ENCODE results near the gene RNF208. TPM values are rescaled to one million over a fixed set of nuclear protein-coding genes. Genes with fewer than 3 reads are reported as not detected.

Gene RNF208
- total and polyA plus RNA-seq, 2 donors (not counting 1 experiment from before 2014, with no cell fraction given) = 1.1 to 1.4 TPM

- H3K79me2 ChIP-seq (ENCODE audit: control insufficient read depth, insufficient read depth, low read length) = peaks cover 5% of the 10 kb centered on the region
- H3K4me3 Mint-ChIP-seq = no peak overlapping the region
- peaks cover 0 to 31% (median 2%) of the 10 kb centered on the region in 4 experiments for H3K27me3 ChIP-seq (replicated peaks in 1 of 4; ENCODE audit: control extremely low read depth in 1 of 4, control insufficient read depth in 3 of 4, insufficient read depth in 4 of 4, low read length in 3 of 4)
- H3K36me3 ChIP-seq (replicated peaks in 1 of 2; ENCODE audit: control extremely low read depth in 1 of 2, control insufficient read depth in 1 of 2, extremely low read depth in 1 of 2, insufficient read depth in 2 of 2, low read length in 1 of 2) = no peaks in the 10 kb centered on the region
- H3K27me3 Mint-ChIP-seq = peaks cover 4% of the 10 kb centered on the region
- intact Hi-C loops (cut with micrococcal nuclease) = no loop called here
- ChIA-PET POLR2A (no interaction called here), CTCF (no interaction called here)
- H3K9me3 Mint-ChIP-seq (ENCODE audit: insufficient read depth) = no peaks in the 10 kb centered on the region
- H3K4me1 Mint-ChIP-seq = peaks cover 26% of the 10 kb centered on the region
- 73% methylated on average over 9 of the region's 10 CpGs for WGBS (ENCODE audit: insufficient coverage)
- H3K9me3 ChIP-seq (ENCODE audit: control extremely low read depth in 1 of 3, control insufficient read depth in 2 of 3, insufficient read depth in 1 of 3, low read length in 2 of 3) = peaks cover 0 to 3% (median 0%) of the 10 kb centered on the region in 3 donors
- no peak overlapping the region for H3K4me3 ChIP-seq (ENCODE audit: control extremely low read depth in 1 of 5, extremely low read depth in 1 of 5, insufficient read depth in 1 of 5, low read depth in 2 of 5, low read length in 4 of 5)
- no peak overlapping the region for H3K27ac ChIP-seq (ENCODE audit: low read length in 2 of 2)
- no peak overlapping the region for H2AFZ ChIP-seq (ENCODE audit: insufficient read depth, low read depth, low read length, poor library complexity, severe bottlenecking)
- H3K9ac ChIP-seq (ENCODE audit: low read length) = no peak overlapping the region
- no peak overlapping the region for H3K4me2 ChIP-seq (replicated peaks; ENCODE audit: low read depth, low read length, poor library complexity, severe bottlenecking)
- DNase-seq (no peak), ATAC-seq (ENCODE audit: low read depth) (no peak)
- TF ChIP-seq CTCF (IDR thresholded peaks at IDR 0.05) = no peak
- TF ChIP-seq EZH2 (IDR thresholded peaks at IDR 0.05; ENCODE audit: borderline replicate concordance, insufficient read depth, low read depth, low read length, poor library complexity, severe bottlenecking) = no peak
- peaks cover 33 to 37% of the 10 kb centered on the region in 2 donors for H3K4me1 ChIP-seq (ENCODE audit: control insufficient read depth in 2 of 2, insufficient read depth in 2 of 2, low read length in 2 of 2)
- H3K27ac Mint-ChIP-seq = no peak overlapping the region
- no peaks in the 10 kb centered on the region for H4K20me1 ChIP-seq (ENCODE audit: control insufficient read depth, insufficient read depth, low read length, poor library complexity, severe bottlenecking)
Measured at GRCh38 chr9:137232101-137232500, 10.1 kb upstream of the RNF208 start.

GRCh38 chr9:137231372-137232039 lies 9.5 kb upstream of the RNF208 start:
- H3K4me1 ChIP-seq (ENCODE audit: control insufficient read depth in 2 of 2, insufficient read depth in 2 of 2, low read length in 2 of 2) = peaks cover 27 to 32% of the 10 kb centered on the region in 2 donors
- ChIA-PET POLR2A (no interaction called here), CTCF (interaction anchor here (0.9 to 1.2 kb wide), 2 partner anchors 113 to 136 kb away, joined by 3 to 4 read pairs; no protein-coding TSS in a partner anchor)
- H3K36me3 ChIP-seq (replicated peaks in 1 of 2; ENCODE audit: control extremely low read depth in 1 of 2, control insufficient read depth in 1 of 2, extremely low read depth in 1 of 2, insufficient read depth in 2 of 2, low read length in 1 of 2) = no peaks in the 10 kb centered on the region
- Mint-ChIP-seq H3K4me3 (no peak overlapping the region), H3K4me1 (peaks cover 21% of the 10 kb centered on the region), H3K27me3 (peaks cover 4% of the 10 kb centered on the region), H3K27ac (no peak overlapping the region), H3K9me3 (ENCODE audit: insufficient read depth) (no peaks in the 10 kb centered on the region)
- DNase-seq = no peak
- H3K4me3 ChIP-seq (ENCODE audit: control extremely low read depth in 1 of 5, extremely low read depth in 1 of 5, insufficient read depth in 1 of 5, low read depth in 2 of 5, low read length in 4 of 5) = no peak overlapping the region
- TF ChIP-seq EZH2 (IDR thresholded peaks at IDR 0.05; ENCODE audit: borderline replicate concordance, insufficient read depth, low read depth, low read length, poor library complexity, severe bottlenecking) (no peak), CTCF (IDR thresholded peaks at IDR 0.05) (no peak)
- no peak overlapping the region for H3K9ac ChIP-seq (ENCODE audit: low read length)
- H3K79me2 ChIP-seq (ENCODE audit: control insufficient read depth, insufficient read depth, low read length) = peaks cover 4% of the 10 kb centered on the region
- H3K27ac ChIP-seq (ENCODE audit: low read length in 2 of 2) = no peak overlapping the region
- H2AFZ ChIP-seq (ENCODE audit: insufficient read depth, low read depth, low read length, poor library complexity, severe bottlenecking) = no peak overlapping the region
- WGBS (ENCODE audit: insufficient coverage) = 94% methylated on average over 21 of the region's 23 CpGs
- peaks cover 0 to 36% (median 2%) of the 10 kb centered on the region in 4 experiments for H3K27me3 ChIP-seq (replicated peaks in 1 of 4; ENCODE audit: control extremely low read depth in 1 of 4, control insufficient read depth in 3 of 4, insufficient read depth in 4 of 4, low read length in 3 of 4)
- H3K4me2 ChIP-seq (replicated peaks; ENCODE audit: low read depth, low read length, poor library complexity, severe bottlenecking) = no peak overlapping the region
- peaks cover 0 to 3% (median 0%) of the 10 kb centered on the region in 3 donors for H3K9me3 ChIP-seq (ENCODE audit: control extremely low read depth in 1 of 3, control insufficient read depth in 2 of 3, insufficient read depth in 1 of 3, low read length in 2 of 3)
- intact Hi-C loops (cut with micrococcal nuclease) = no loop called here
- ATAC-seq (ENCODE audit: low read depth) = no peak
- H4K20me1 ChIP-seq (ENCODE audit: control insufficient read depth, insufficient read depth, low read length, poor library complexity, severe bottlenecking) = no peaks in the 10 kb centered on the region

Data from B cell (primary cell).